ENCODE results near the gene ALKBH5. TPM values are rescaled to one million over a fixed set of nuclear protein-coding genes. Genes with fewer than 3 reads are reported as not detected.
A peak's percentile ranks its signal among the peaks of the same experiment; 100 is the strongest.

The ALKBH5 gene
- total and polyA plus RNA-seq, 9 of the 15 experiments (the other 6 are each of a cell fraction or from before 2014, with no cell fraction given), result 11.4 to 70.0 (median 47.4) TPM

GRCh38 chr17:18182110-18182977 lies 1.3 kb upstream of the ALKBH5 start:
- intact Hi-C loops (cut with micrococcal nuclease), result no loop called here
- no peak for TF ChIP-seq PML (IDR thresholded peaks at IDR 0.05; ENCODE audit: low read length)
- no peak for TF ChIP-seq TCF3 (CRISPR knock-in tag; IDR thresholded peaks at IDR 0.05)
- no peak for TF ChIP-seq ZC3H4 (CRISPR knock-in tag; IDR thresholded peaks at IDR 0.05; ENCODE audit: borderline replicate concordance)
- no peak for TF ChIP-seq CBX3 (IDR thresholded peaks at IDR 0.05; ENCODE audit: borderline replicate concordance in 1 of 2, low read length in 2 of 2)
- TF ChIP-seq, protein P1, sequence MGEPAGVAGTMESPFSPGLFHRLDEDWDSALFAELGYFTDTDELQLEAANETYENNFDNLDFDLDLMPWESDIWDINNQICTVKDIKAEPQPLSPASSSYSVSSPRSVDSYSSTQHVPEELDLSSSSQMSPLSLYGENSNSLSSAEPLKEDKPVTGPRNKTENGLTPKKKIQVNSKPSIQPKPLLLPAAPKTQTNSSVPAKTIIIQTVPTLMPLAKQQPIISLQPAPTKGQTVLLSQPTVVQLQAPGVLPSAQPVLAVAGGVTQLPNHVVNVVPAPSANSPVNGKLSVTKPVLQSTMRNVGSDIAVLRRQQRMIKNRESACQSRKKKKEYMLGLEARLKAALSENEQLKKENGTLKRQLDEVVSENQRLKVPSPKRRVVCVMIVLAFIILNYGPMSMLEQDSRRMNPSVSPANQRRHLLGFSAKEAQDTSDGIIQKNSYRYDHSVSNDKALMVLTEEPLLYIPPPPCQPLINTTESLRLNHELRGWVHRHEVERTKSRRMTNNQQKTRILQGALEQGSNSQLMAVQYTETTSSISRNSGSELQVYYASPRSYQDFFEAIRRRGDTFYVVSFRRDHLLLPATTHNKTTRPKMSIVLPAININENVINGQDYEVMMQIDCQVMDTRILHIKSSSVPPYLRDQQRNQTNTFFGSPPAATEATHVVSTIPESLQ (CRISPR knock-in tag; IDR thresholded peaks at IDR 0.05), result no peak
- TF ChIP-seq RBM34 (IDR thresholded peaks at IDR 0.05; ENCODE audit: borderline replicate concordance, insufficient read depth, low read length), result no peak
- TF ChIP-seq NBN (IDR thresholded peaks at IDR 0.05; ENCODE audit: low read depth), result 0 out of 2 replicates have a peak, but pooled peaks have one; percentile 21
- TF ChIP-seq, protein P2, sequence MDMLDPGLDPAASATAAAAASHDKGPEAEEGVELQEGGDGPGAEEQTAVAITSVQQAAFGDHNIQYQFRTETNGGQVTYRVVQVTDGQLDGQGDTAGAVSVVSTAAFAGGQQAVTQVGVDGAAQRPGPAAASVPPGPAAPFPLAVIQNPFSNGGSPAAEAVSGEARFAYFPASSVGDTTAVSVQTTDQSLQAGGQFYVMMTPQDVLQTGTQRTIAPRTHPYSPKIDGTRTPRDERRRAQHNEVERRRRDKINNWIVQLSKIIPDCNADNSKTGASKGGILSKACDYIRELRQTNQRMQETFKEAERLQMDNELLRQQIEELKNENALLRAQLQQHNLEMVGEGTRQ (CRISPR knock-in tag; IDR thresholded peaks at IDR 0.05), result no peak
- peak; percentile 73; the same call in 1 of the 2 replicates for TF ChIP-seq ZFX (CRISPR knock-in tag; IDR thresholded peaks at IDR 0.05)
- no peak for TF ChIP-seq USF1 (CRISPR knock-in tag; IDR thresholded peaks at IDR 0.05)
- TF ChIP-seq, protein P3, sequence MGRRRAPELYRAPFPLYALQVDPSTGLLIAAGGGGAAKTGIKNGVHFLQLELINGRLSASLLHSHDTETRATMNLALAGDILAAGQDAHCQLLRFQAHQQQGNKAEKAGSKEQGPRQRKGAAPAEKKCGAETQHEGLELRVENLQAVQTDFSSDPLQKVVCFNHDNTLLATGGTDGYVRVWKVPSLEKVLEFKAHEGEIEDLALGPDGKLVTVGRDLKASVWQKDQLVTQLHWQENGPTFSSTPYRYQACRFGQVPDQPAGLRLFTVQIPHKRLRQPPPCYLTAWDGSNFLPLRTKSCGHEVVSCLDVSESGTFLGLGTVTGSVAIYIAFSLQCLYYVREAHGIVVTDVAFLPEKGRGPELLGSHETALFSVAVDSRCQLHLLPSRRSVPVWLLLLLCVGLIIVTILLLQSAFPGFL (CRISPR knock-in tag; IDR thresholded peaks at IDR 0.05), result peak; percentile 80; the same call in 1 of the 2 replicates
- TF ChIP-seq ZNF212 (CRISPR knock-in tag; IDR thresholded peaks at IDR 0.05), result no peak
- TF ChIP-seq CBFB (CRISPR knock-in tag; IDR thresholded peaks at IDR 0.05), result no peak
- no peak for TF ChIP-seq BRCA1 (IDR thresholded peaks at IDR 0.05)
- no peak for TF ChIP-seq BRCA1 (CRISPR knock-in tag; IDR thresholded peaks at IDR 0.05)

More at GRCh38 chr17:18182110-18182977, 1.3 kb upstream of the ALKBH5 start:
- Histone ChIP-seq H3K9me3 (replicated peaks; ENCODE audit: control insufficient read depth, insufficient read depth, low read depth, low read length) (no peaks in the 10 kb centered on the region), H3K4me2 (ENCODE audit: insufficient read depth, low read length) (peak overlapping the region; percentile 95), H3K4me1 (replicated peaks in 1 of 2; ENCODE audit: control insufficient read depth in 2 of 2, insufficient read depth in 2 of 2, low read length in 2 of 2) (peaks cover 22 to 30% of the 10 kb centered on the region in 2 experiments), H3K4me3 (peak overlapping the region; percentile 69), H3K9me1 (ENCODE audit: control insufficient read depth, insufficient read depth, low read length) (no peaks in the 10 kb centered on the region), H3K9ac (ENCODE audit: insufficient read depth in 1 of 2, low read depth in 2 of 2, low read length in 2 of 2) (peak overlapping the region; percentile 93 to 94), H3K79me2 (ENCODE audit: control insufficient read depth, insufficient read depth, low read length) (peaks cover 37% of the 10 kb centered on the region), H3K27me3 (ENCODE audit: control insufficient read depth in 2 of 2, insufficient read depth in 2 of 2, low read length in 2 of 2) (no peaks in the 10 kb centered on the region), H4K20me1 (replicated peaks; ENCODE audit: control insufficient read depth, insufficient read depth, low read length) (peaks cover 28% of the 10 kb centered on the region), H2AFZ (ENCODE audit: low read depth, low read length) (peak overlapping the region; percentile 98), H3K36me3 (ENCODE audit: control insufficient read depth, insufficient read depth, low read length) (peaks cover 20% of the 10 kb centered on the region; the same call in 2 of the 3 replicates), H3K27ac (ENCODE audit: extremely low read depth, low read depth, low read length) (peak overlapping the region; percentile 99)
- DNase-seq (ENCODE audit: extremely low read depth in 1 of 4, low spot score in 3 of 4), result peak in 1 of 4 experiments; percentile 50
- in situ Hi-C loops (cut with MboI), result no loop called here
- 2% methylated on average over 16 of the region's 28 CpGs for WGBS (ENCODE audit: insufficient coverage, low coverage, missing lambda C conversion rate)
- BruUV-seq (replicated peaks), result TSS peak; percentile 93
- ChIA-PET POLR2A (interaction anchor here (0.6 to 1.9 kb wide), 7 partner anchors 9 to 456 kb away, joined by 3 to 8 read pairs (median 3); no protein-coding TSS in a partner anchor), CTCF (ENCODE audit: low intra/inter-chr PET ratio) (no interaction called here)
- ATAC-seq, result peak; percentile 14
- no peak for FAIRE-seq
